ENCODE results near the gene GEMIN5.

GRCh38 chr5:154948313-154948712 lies 10.3 kb upstream of the GEMIN5 start:
- TF ChIP-seq CTCF (IDR thresholded peaks at IDR 0.05): no peak
- no peak for TF ChIP-seq ZFX (IDR thresholded peaks at IDR 0.05; ENCODE audit: borderline replicate concordance)

Data from 22Rv1 (cell line).